Globus pallidus (tissue), 1 donor: ENCODE measurements around the gene NR2C2.
"Not testable (repeated sequence)": the region's sequence is repeated elsewhere in the genome, so short reads cannot be mapped to it uniquely, and the experiment has no call there.

Experiments used
- DNase-seq: peaks from one replicate; pipeline ENCODE4 v3.0.0-alpha.2; 2015; ENCODE audit warnings: low spot score

Gene NR2C2

GRCh38 chr3:14959359-14959943 is 12.1 kb downstream of the NR2C2 start:
- no peak for DNase-seq

GRCh38 chr3:14962762-14963161 is 15.4 kb downstream of the NR2C2 start:
- no peak for DNase-seq

- DNase-seq, result no peak
Measured at GRCh38 chr3:14967285-14967684, 19.9 kb downstream of the NR2C2 start.

GRCh38 chr3:14969671-14970070 is 22.3 kb downstream of the NR2C2 start:
- DNase-seq, result no peak

- DNase-seq, result no peak
Measured at GRCh38 chr3:14976317-14976716, 28.9 kb downstream of the NR2C2 start.

GRCh38 chr3:14980689-14981088 is 33.3 kb downstream of the NR2C2 start:
- DNase-seq, result no peak

GRCh38 chr3:14984581-14985113 is 37.3 kb downstream of the NR2C2 start:
- no peak for DNase-seq

- no peak for DNase-seq
Measured at GRCh38 chr3:14988988-14989394, 41.6 kb downstream of the NR2C2 start.

GRCh38 chr3:14989943-14990779 is 42.8 kb downstream of the NR2C2 start:
- no peak for DNase-seq

- DNase-seq, result no peak
Measured at GRCh38 chr3:14990780-14991148, 43.4 kb downstream of the NR2C2 start.

- DNase-seq, result no peak
Measured at GRCh38 chr3:14991151-14991742, 43.9 kb downstream of the NR2C2 start.

GRCh38 chr3:14991818-14992612 is 44.6 kb downstream of the NR2C2 start:
- DNase-seq, result no peak

GRCh38 chr3:14997941-14998340 is 50.6 kb downstream of the NR2C2 start:
- DNase-seq, result no peak

GRCh38 chr3:14999182-14999581 is 51.8 kb downstream of the NR2C2 start:
- DNase-seq, result not testable (repeated sequence)

- DNase-seq, result no peak
Measured at GRCh38 chr3:15007681-15008141, 60.3 kb downstream of the NR2C2 start.

- no peak for DNase-seq
Measured at GRCh38 chr3:15009167-15009566, 61.8 kb downstream of the NR2C2 start.

GRCh38 chr3:15010664-15011063 is 63.3 kb downstream of the NR2C2 start:
- DNase-seq, result no peak

- DNase-seq, result no peak
Measured at GRCh38 chr3:15011174-15011573, 63.8 kb downstream of the NR2C2 start.

GRCh38 chr3:15014606-15015328 is 67.4 kb downstream of the NR2C2 start:
- DNase-seq, result no peak

- DNase-seq, result no peak
Measured at GRCh38 chr3:15015456-15015855, 68.1 kb downstream of the NR2C2 start.

- DNase-seq, result no peak
Measured at GRCh38 chr3:15017191-15017590, 69.8 kb downstream of the NR2C2 start.
